ENCODE data around the gene CELF4.

CELF4 gene

GRCh38 chr18:37565977-37566478 is 430 bp upstream of the CELF4 start:
- Histone ChIP-seq H3K36me3 (ENCODE audit: control insufficient read depth in 5 of 5, insufficient read depth in 5 of 5, low read length in 5 of 5) (no peaks in the 10 kb centered on the region), H3K27ac (ENCODE audit: low read depth, low read length) (no peak overlapping the region), H3K9ac (ENCODE audit: low read length in 5 of 5) (no peak overlapping the region), H3K4me1 (ENCODE audit: control insufficient read depth in 5 of 5, insufficient read depth in 5 of 5, low read length in 5 of 5) (peaks cover 0 to 31% (median 27%) of the 10 kb centered on the region in 5 donors), H3K4me3 (ENCODE audit: low read depth in 1 of 5, low read length in 5 of 5) (peak overlapping the region in 4 of 5 donors; percentile 50 to 65 (median 63)), H3K9me3 (ENCODE audit: control insufficient read depth in 5 of 5, low read length in 5 of 5) (no peaks in the 10 kb centered on the region), H3K27me3 (ENCODE audit: control insufficient read depth in 5 of 5, insufficient read depth in 4 of 5, low read length in 5 of 5) (peaks cover 27 to 65% (median 55%) of the 10 kb centered on the region in 5 donors)

GRCh38 chr18:37564711-37565100 is 892 bp downstream of the CELF4 start:
- Histone ChIP-seq H3K36me3 (ENCODE audit: control insufficient read depth in 5 of 5, insufficient read depth in 5 of 5, low read length in 5 of 5) (no peaks in the 10 kb centered on the region), H3K9me3 (ENCODE audit: control insufficient read depth in 5 of 5, low read length in 5 of 5) (no peaks in the 10 kb centered on the region), H3K4me3 (ENCODE audit: low read depth in 1 of 5, low read length in 5 of 5) (peak overlapping the region in 3 of 5 donors; percentile 17 to 58 (median 50)), H3K27me3 (ENCODE audit: control insufficient read depth in 5 of 5, insufficient read depth in 4 of 5, low read length in 5 of 5) (peaks cover 24 to 60% (median 46%) of the 10 kb centered on the region in 5 donors), H3K4me1 (ENCODE audit: control insufficient read depth in 5 of 5, insufficient read depth in 5 of 5, low read length in 5 of 5) (peaks cover 0 to 31% (median 27%) of the 10 kb centered on the region in 5 donors), H3K27ac (ENCODE audit: low read depth, low read length) (no peak overlapping the region), H3K9ac (ENCODE audit: low read length in 5 of 5) (no peak overlapping the region)

- Histone ChIP-seq H3K27me3 (ENCODE audit: control insufficient read depth in 5 of 5, insufficient read depth in 4 of 5, low read length in 5 of 5) (peaks cover 21 to 54% (median 39%) of the 10 kb centered on the region in 5 donors), H3K4me1 (ENCODE audit: control insufficient read depth in 5 of 5, insufficient read depth in 5 of 5, low read length in 5 of 5) (peaks cover 0 to 31% (median 27%) of the 10 kb centered on the region in 5 donors), H3K9me3 (ENCODE audit: control insufficient read depth in 5 of 5, low read length in 5 of 5) (no peaks in the 10 kb centered on the region), H3K27ac (ENCODE audit: low read depth, low read length) (no peak overlapping the region), H3K9ac (ENCODE audit: low read length in 5 of 5) (no peak overlapping the region), H3K4me3 (ENCODE audit: low read depth in 1 of 5, low read length in 5 of 5) (no peak overlapping the region), H3K36me3 (ENCODE audit: control insufficient read depth in 5 of 5, insufficient read depth in 5 of 5, low read length in 5 of 5) (no peaks in the 10 kb centered on the region)
Measured at GRCh38 chr18:37563931-37564392, 1.6 kb downstream of the CELF4 start.

- H3K36me3 ChIP-seq (ENCODE audit: control insufficient read depth in 5 of 5, insufficient read depth in 5 of 5, low read length in 5 of 5), result no peaks in the 10 kb centered on the region
- peaks cover 7 to 39% (median 25%) of the 10 kb centered on the region in 5 donors for H3K27me3 ChIP-seq (ENCODE audit: control insufficient read depth in 5 of 5, insufficient read depth in 4 of 5, low read length in 5 of 5)
- no peak overlapping the region for H3K27ac ChIP-seq (ENCODE audit: low read depth, low read length)
- no peak overlapping the region for H3K9ac ChIP-seq (ENCODE audit: low read length in 5 of 5)
- no peak overlapping the region for H3K4me3 ChIP-seq (ENCODE audit: low read depth in 1 of 5, low read length in 5 of 5)
- peaks cover 0 to 20% (median 17%) of the 10 kb centered on the region in 5 donors for H3K4me1 ChIP-seq (ENCODE audit: control insufficient read depth in 5 of 5, insufficient read depth in 5 of 5, low read length in 5 of 5)
- H3K9me3 ChIP-seq (ENCODE audit: control insufficient read depth in 5 of 5, low read length in 5 of 5), result no peaks in the 10 kb centered on the region
Measured at GRCh38 chr18:37561986-37562385, 3.6 kb downstream of the CELF4 start.

- Histone ChIP-seq H3K36me3 (ENCODE audit: control insufficient read depth in 5 of 5, insufficient read depth in 5 of 5, low read length in 5 of 5) (no peaks in the 10 kb centered on the region), H3K27me3 (ENCODE audit: control insufficient read depth in 5 of 5, insufficient read depth in 4 of 5, low read length in 5 of 5) (peaks cover 7 to 34% (median 25%) of the 10 kb centered on the region in 5 donors), H3K4me1 (ENCODE audit: control insufficient read depth in 5 of 5, insufficient read depth in 5 of 5, low read length in 5 of 5) (peaks cover 0 to 2% (median under 1%) of the 10 kb centered on the region in 5 donors), H3K4me3 (ENCODE audit: low read depth in 1 of 5, low read length in 5 of 5) (no peak overlapping the region), H3K9me3 (ENCODE audit: control insufficient read depth in 5 of 5, low read length in 5 of 5) (no peaks in the 10 kb centered on the region), H3K27ac (ENCODE audit: low read depth, low read length) (no peak overlapping the region), H3K9ac (ENCODE audit: low read length in 5 of 5) (no peak overlapping the region)
Measured at GRCh38 chr18:37560003-37560402, 5.6 kb downstream of the CELF4 start.

- no peaks in the 10 kb centered on the region for H3K9me3 ChIP-seq (ENCODE audit: control insufficient read depth in 5 of 5, low read length in 5 of 5)
- peaks cover 7 to 32% (median 18%) of the 10 kb centered on the region in 5 donors for H3K27me3 ChIP-seq (ENCODE audit: control insufficient read depth in 5 of 5, insufficient read depth in 4 of 5, low read length in 5 of 5)
- no peaks in the 10 kb centered on the region for H3K36me3 ChIP-seq (ENCODE audit: control insufficient read depth in 5 of 5, insufficient read depth in 5 of 5, low read length in 5 of 5)
- H3K4me1 ChIP-seq (ENCODE audit: control insufficient read depth in 5 of 5, insufficient read depth in 5 of 5, low read length in 5 of 5), result no peaks in the 10 kb centered on the region
- H3K27ac ChIP-seq (ENCODE audit: low read depth, low read length), result no peak overlapping the region
- no peak overlapping the region for H3K4me3 ChIP-seq (ENCODE audit: low read depth in 1 of 5, low read length in 5 of 5)
- H3K9ac ChIP-seq (ENCODE audit: low read length in 5 of 5), result no peak overlapping the region
Measured at GRCh38 chr18:37559194-37559593, 6.4 kb downstream of the CELF4 start.

- no peak overlapping the region for H3K4me3 ChIP-seq (ENCODE audit: low read depth in 1 of 5, low read length in 5 of 5)
- no peaks in the 10 kb centered on the region for H3K4me1 ChIP-seq (ENCODE audit: control insufficient read depth in 5 of 5, insufficient read depth in 5 of 5, low read length in 5 of 5)
- H3K27ac ChIP-seq (ENCODE audit: low read depth, low read length), result no peak overlapping the region
- H3K27me3 ChIP-seq (ENCODE audit: control insufficient read depth in 5 of 5, insufficient read depth in 4 of 5, low read length in 5 of 5), result peaks cover 0 to 32% (median 25%) of the 10 kb centered on the region in 5 donors
- H3K9ac ChIP-seq (ENCODE audit: low read length in 5 of 5), result no peak overlapping the region
- H3K36me3 ChIP-seq (ENCODE audit: control insufficient read depth in 5 of 5, insufficient read depth in 5 of 5, low read length in 5 of 5), result no peaks in the 10 kb centered on the region
- no peaks in the 10 kb centered on the region for H3K9me3 ChIP-seq (ENCODE audit: control insufficient read depth in 5 of 5, low read length in 5 of 5)
Measured at GRCh38 chr18:37554399-37554787, 11.2 kb downstream of the CELF4 start.

- Histone ChIP-seq H3K27ac (ENCODE audit: low read depth, low read length) (no peak overlapping the region), H3K27me3 (ENCODE audit: control insufficient read depth in 5 of 5, insufficient read depth in 4 of 5, low read length in 5 of 5) (peaks cover 5 to 29% (median 29%) of the 10 kb centered on the region in 5 donors)
Measured at GRCh38 chr18:37553633-37554398, 11.8 kb downstream of the CELF4 start.

GRCh38 chr18:37552286-37552685 is 13.3 kb downstream of the CELF4 start:
- Histone ChIP-seq H3K27ac (ENCODE audit: low read depth, low read length) (no peak overlapping the region), H3K4me1 (ENCODE audit: control insufficient read depth in 5 of 5, insufficient read depth in 5 of 5, low read length in 5 of 5) (no peaks in the 10 kb centered on the region), H3K36me3 (ENCODE audit: control insufficient read depth in 5 of 5, insufficient read depth in 5 of 5, low read length in 5 of 5) (no peaks in the 10 kb centered on the region), H3K4me3 (ENCODE audit: low read depth in 1 of 5, low read length in 5 of 5) (no peak overlapping the region), H3K9me3 (ENCODE audit: control insufficient read depth in 5 of 5, low read length in 5 of 5) (no peaks in the 10 kb centered on the region), H3K27me3 (ENCODE audit: control insufficient read depth in 5 of 5, insufficient read depth in 4 of 5, low read length in 5 of 5) (peaks cover 10 to 33% (median 28%) of the 10 kb centered on the region in 5 donors), H3K9ac (ENCODE audit: low read length in 5 of 5) (no peak overlapping the region)

More at GRCh38 chr18:37553633-37554398, 11.8 kb downstream of the CELF4 start:
- no peaks in the 10 kb centered on the region for H3K9me3 ChIP-seq (ENCODE audit: control insufficient read depth in 5 of 5, low read length in 5 of 5)
- no peak overlapping the region for H3K4me3 ChIP-seq (ENCODE audit: low read depth in 1 of 5, low read length in 5 of 5)
- no peaks in the 10 kb centered on the region for H3K4me1 ChIP-seq (ENCODE audit: control insufficient read depth in 5 of 5, insufficient read depth in 5 of 5, low read length in 5 of 5)
- no peaks in the 10 kb centered on the region for H3K36me3 ChIP-seq (ENCODE audit: control insufficient read depth in 5 of 5, insufficient read depth in 5 of 5, low read length in 5 of 5)
- H3K9ac ChIP-seq (ENCODE audit: low read length in 5 of 5), result no peak overlapping the region

- peaks cover 10 to 33% (median 29%) of the 10 kb centered on the region in 5 donors for H3K27me3 ChIP-seq (ENCODE audit: control insufficient read depth in 5 of 5, insufficient read depth in 4 of 5, low read length in 5 of 5)
- H3K4me1 ChIP-seq (ENCODE audit: control insufficient read depth in 5 of 5, insufficient read depth in 5 of 5, low read length in 5 of 5), result no peaks in the 10 kb centered on the region
- H3K27ac ChIP-seq (ENCODE audit: low read depth, low read length), result no peak overlapping the region
- no peaks in the 10 kb centered on the region for H3K9me3 ChIP-seq (ENCODE audit: control insufficient read depth in 5 of 5, low read length in 5 of 5)
- H3K9ac ChIP-seq (ENCODE audit: low read length in 5 of 5), result no peak overlapping the region
- no peaks in the 10 kb centered on the region for H3K36me3 ChIP-seq (ENCODE audit: control insufficient read depth in 5 of 5, insufficient read depth in 5 of 5, low read length in 5 of 5)
- no peak overlapping the region for H3K4me3 ChIP-seq (ENCODE audit: low read depth in 1 of 5, low read length in 5 of 5)
Measured at GRCh38 chr18:37551846-37552245, 13.8 kb downstream of the CELF4 start.

All from subcutaneous abdominal adipose tissue (tissue), 5 donors.